HCT116 (cell line): Measurements from ENCODE around the gene CA12.
"Not testable (repeated sequence)": the region's sequence is repeated elsewhere in the genome, so short reads cannot be mapped to it uniquely, and the experiment has no call there.

ENCODE experiments used
- CTCF ChIP-seq, 3 experiments: fragments of 200-600 bp in 1 of 3; sonication (generic) in 1 of 3; IDR thresholded peaks in 2 of 3; conservative IDR thresholded peaks in 1 of 3; 2 replicates each; pipeline ENCODE4 v1.5.1; 2012 to 2017; ENCODE audit warnings: low read depth in 2 of 3, low read length in 2 of 3, antibody characterized with exemption in 1 of 3, borderline replicate concordance in 1 of 3, control low read depth in 1 of 3, mild to moderate bottlenecking in 1 of 3, mixed read lengths in 1 of 3, mixed run types in 1 of 3, moderate library complexity in 1 of 3; ENCODE audit not compliant: insufficient read depth in 1 of 3
- EZH2 ChIP-seq: fragments of 200-600 bp; sonication (generic); IDR thresholded peaks from 2 replicates; pipeline ENCODE4 v1.6.1; 2017; ENCODE audit warnings: antibody characterized with exemption, mixed run types
- SRF ChIP-seq: IDR thresholded peaks from 2 replicates; pipeline ENCODE4 v1.6.1; 2012; ENCODE audit warnings: low read depth
- ZFX ChIP-seq: fragments of 450-650 bp; IDR thresholded peaks from 2 replicates; pipeline ENCODE4 v1.6.1; 2017

DNA sequence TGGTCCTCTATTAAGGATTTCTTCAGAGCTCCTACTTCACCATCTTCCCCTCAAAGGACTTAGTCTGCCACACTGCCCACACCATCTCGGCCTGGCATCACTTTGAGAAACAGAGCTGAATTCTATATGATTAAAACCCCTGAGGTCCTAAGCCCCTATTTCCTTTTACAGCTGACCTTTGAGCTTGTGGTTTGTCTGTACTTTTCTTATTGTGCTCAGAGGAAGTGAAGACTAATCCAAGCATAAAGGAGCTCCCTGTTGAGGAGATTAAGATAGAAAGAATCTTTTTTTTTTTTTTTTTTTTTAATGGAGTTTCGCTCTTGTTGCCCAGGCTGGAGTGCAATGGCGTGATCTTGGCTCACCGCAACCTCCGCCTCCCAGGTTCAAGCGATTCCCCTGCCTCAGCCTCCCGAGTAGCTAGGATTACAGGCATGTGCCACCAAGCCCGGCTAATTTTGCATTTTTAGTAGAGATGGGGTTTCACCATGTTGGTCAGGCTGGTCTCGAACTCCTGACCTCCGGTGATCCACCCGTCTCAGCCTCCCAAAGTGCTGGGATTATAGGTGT lies 38.6 kb downstream of the CA12 start:
- TF ChIP-seq EZH2; ZFX; CTCF (IDR thresholded peaks at IDR 0.05 in 2 of 3, conservative IDR thresholded peaks at IDR 0.05 in 1 of 3; ENCODE audit: borderline replicate concordance in 1 of 3, insufficient read depth in 1 of 3, low read depth in 2 of 3, low read length in 2 of 3); SRF: not testable (repeated sequence)
